Measurements from ENCODE around the gene DHX8. TPM values are rescaled to one million over a fixed set of nuclear protein-coding genes. Genes with fewer than 3 reads are reported as not detected.

Gene DHX8
- total and polyA plus RNA-seq, 2 of the 8 experiments (the other 6 are each of a cell fraction or from before 2014, with no cell fraction given): 30.5 to 59.4 TPM

DNA sequence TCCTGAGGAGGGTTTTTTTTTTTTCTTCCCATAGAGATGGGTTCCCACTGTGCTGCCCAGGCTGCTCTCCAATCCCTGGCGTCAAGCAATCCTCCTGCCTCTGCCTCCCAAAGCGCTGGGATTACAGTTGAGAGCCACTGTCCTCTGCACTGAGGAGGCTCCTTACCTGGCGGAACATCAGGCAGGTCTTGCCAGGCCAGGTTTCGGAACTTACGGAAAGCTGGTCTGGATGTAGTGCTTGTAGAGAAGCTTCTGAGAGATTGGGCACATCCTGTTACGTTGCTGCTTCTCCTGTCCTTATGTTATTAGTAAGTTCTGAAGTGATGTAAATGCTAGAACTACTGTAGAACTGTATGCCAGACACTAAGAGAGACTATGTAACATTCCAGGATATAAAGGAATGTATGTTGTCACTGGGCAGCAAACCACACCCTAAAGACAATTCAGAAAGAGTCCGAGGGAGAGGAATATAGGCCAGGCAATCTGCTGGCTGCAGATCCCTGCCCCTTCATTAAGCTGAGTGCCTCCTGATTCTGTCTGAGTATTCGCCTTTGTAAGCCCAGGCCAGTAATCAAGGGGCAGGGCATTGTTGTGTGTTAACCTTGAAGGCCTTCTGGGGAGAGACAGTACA, 41.3 kb downstream of the DHX8 start (continued):
- TF ChIP-seq, protein P1, sequence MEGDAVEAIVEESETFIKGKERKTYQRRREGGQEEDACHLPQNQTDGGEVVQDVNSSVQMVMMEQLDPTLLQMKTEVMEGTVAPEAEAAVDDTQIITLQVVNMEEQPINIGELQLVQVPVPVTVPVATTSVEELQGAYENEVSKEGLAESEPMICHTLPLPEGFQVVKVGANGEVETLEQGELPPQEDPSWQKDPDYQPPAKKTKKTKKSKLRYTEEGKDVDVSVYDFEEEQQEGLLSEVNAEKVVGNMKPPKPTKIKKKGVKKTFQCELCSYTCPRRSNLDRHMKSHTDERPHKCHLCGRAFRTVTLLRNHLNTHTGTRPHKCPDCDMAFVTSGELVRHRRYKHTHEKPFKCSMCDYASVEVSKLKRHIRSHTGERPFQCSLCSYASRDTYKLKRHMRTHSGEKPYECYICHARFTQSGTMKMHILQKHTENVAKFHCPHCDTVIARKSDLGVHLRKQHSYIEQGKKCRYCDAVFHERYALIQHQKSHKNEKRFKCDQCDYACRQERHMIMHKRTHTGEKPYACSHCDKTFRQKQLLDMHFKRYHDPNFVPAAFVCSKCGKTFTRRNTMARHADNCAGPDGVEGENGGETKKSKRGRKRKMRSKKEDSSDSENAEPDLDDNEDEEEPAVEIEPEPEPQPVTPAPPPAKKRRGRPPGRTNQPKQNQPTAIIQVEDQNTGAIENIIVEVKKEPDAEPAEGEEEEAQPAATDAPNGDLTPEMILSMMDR (IDR thresholded peaks at IDR 0.05; ENCODE audit: control extremely low read depth in 1 of 3, insufficient read depth in 1 of 3, low read depth in 1 of 3, low read length in 3 of 3): no peak
- TF ChIP-seq SUZ12 (IDR thresholded peaks at IDR 0.05; ENCODE audit: low read length): no peak
- no peak for TF ChIP-seq KDM1A (IDR thresholded peaks at IDR 0.05; ENCODE audit: borderline replicate concordance, low read length)
- TF ChIP-seq GABPA (IDR thresholded peaks at IDR 0.05; ENCODE audit: borderline replicate concordance, insufficient read depth, low read length): no peak
- TF ChIP-seq, protein P2, sequence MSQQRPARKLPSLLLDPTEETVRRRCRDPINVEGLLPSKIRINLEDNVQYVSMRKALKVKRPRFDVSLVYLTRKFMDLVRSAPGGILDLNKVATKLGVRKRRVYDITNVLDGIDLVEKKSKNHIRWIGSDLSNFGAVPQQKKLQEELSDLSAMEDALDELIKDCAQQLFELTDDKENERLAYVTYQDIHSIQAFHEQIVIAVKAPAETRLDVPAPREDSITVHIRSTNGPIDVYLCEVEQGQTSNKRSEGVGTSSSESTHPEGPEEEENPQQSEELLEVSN (IDR thresholded peaks at IDR 0.05): no peak
- TF ChIP-seq, protein P3, sequence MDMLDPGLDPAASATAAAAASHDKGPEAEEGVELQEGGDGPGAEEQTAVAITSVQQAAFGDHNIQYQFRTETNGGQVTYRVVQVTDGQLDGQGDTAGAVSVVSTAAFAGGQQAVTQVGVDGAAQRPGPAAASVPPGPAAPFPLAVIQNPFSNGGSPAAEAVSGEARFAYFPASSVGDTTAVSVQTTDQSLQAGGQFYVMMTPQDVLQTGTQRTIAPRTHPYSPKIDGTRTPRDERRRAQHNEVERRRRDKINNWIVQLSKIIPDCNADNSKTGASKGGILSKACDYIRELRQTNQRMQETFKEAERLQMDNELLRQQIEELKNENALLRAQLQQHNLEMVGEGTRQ (IDR thresholded peaks at IDR 0.05; ENCODE audit: low read length): no peak

All from H1 (cell line).